Stimulated activated CD8-positive, alpha-beta memory T cell treated with anti-CD3 and anti-CD28 coated beads, Interleukin-4, amount 100 ng/mL, for 1 hour (primary cell): ENCODE data around the gene SGCD.

ENCODE experiments used
- DNase-seq, 2 donors: peaks; one replicate each; pipeline ENCODE4 v3.0.0-alpha.2; 2020; ENCODE audit warnings: low read depth in 2 of 2, low spot score in 1 of 2

SGCD gene

DNA sequence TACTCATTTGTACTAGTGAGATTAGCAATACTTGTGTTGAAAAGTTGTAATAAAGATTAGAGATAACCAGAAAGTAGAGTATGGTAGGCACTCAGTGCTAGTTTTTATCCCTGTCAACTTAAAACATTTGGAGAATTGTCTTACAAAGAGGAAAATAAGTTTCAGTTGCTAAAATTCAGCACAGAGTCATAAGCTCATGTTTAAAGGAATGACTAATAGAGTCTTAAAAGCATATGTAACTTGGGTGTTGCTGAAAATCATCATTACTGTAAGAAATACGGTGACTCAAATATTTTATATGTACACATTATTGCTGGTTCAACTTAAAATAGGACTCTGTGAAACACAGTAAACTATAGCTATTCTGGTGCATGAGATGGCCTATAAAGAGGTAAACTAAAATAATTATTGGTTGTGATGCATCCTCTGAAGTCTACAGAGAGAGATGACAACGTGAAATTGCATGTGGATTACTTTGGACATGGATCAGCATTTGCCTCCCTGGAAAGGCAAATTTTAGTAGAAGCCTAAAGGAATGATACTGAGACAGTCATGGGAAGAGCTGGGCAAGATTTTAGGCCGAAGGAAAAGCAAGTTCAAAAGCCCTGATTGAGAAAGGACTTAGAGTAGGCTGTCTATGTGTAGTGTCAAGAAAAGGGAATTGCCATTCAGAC, 34.6 kb downstream of the SGCD start:
- DNase-seq = no peak

DNA sequence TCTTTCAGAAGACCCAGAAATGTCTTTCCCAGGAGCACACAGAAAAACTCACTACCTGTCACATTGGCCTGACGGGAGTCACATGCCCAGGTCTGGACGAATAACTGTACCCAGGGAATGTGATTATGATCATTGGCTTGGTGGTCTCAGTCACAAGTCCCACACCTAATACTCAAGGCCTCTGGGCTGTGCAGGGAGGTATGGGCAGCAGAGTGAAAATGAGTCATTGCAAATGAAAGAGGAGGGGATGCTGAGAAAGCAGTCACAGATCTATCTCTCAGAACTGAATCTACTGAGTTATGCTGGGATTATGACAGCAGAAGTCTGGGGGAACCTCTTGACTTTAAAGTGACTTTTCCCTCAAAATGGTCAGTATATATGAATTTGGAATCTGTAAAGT, 36.9 kb downstream of the SGCD start:
- DNase-seq = no peak

DNA sequence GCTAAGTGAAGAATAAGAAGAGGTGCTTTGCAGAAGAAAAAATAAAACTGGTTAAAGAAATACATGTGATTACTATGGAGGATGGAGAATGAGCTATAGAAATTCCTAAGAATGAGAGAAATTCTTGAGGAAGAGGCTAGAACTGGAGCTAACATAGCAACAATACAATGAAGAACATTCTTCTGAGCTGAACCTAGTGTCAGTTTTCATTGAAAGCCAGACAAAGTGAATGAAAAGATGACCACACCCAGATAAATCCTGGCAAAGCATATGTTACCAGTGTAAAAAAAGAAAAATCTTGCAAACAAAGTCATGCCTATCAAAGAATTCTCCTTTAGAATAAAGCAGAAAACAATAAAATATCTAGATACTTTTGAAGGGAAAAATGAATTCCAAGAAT, 39.6 kb downstream of the SGCD start:
- no peak for DNase-seq

DNA sequence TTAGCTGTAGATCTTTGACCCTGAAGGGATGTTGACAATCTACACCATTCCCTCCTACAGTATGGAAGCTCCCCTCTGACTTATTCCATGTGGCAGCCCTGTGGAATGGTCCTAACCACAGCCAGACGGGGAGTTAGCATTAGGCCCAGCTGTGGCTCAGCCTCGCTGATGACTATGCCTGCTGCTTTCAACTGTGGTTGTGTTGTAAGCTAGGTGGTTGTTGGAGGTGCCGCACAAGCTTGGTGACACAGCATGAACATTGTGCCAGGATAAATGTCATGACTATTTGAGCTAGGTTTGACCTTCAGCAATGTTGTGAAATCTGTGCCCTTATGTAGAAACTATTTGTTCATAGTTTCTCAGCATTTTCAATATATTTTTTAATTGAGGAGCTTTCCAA, 40.6 kb downstream of the SGCD start:
- DNase-seq = no peak

DNA sequence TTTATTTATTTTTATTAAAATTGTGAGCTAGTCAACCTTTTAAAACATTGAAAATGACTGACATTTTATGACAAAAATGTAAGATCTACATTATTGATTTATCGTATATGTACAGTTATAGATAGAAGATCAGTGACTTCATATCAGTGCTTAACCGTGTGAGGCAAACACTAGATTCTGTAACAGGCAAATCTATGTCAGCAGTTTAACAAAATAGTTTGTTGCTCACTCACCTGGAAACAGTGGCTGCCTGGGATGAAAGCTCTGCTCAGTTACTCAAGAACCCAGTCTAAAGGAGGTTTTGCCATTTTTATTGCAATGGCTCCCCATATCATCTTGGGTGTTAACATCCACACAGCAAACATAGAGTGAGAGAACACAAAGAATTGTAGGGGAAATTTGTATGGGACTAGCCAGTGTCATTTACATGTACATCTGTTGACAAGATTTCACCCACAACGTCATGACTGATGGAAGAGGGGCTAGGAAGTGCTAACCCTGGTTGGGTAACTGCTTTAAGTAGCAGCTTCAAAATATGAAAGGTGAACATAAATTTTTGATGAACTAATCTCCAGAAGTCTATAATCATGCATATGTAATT, 49.0 kb downstream of the SGCD start:
- no peak for DNase-seq

DNA sequence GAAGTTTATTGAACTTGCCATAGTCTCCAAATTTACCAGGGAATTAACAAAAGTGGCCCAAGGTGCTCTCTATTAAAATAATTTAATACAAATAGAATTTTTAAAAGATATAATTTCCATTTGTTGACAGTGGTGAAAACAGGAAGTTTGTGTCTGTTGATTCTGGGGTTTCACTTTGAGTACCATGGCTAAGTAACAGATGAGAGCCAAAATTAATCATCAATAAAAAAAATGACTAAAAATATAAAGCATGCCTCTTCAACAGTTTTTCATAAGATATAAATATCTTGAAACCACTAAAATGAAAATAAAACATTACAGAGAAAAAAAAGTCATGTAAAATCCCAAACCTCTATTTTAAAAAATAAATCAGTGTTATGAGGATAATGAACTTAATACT, 49.8 kb downstream of the SGCD start:
- DNase-seq = no peak

DNA sequence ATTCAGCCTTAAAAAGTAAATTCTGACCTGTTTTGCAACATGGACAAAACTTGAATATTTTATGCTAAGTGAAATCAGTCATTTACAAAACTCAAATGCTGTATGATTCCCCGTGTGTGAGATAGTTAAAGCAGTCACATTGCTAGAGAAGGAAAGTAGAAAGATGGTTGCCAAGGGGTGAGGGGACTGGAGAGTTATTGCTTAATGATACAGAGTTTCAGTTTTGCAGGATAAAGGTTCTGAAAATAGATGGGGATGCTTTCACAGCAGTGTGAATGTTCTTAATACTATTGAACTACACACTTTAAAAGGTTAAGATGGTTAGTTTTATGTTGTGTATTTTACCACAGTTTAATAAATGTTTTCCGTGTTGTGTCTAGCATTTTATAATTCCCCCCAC, 51.2 kb downstream of the SGCD start:
- no peak for DNase-seq

DNA sequence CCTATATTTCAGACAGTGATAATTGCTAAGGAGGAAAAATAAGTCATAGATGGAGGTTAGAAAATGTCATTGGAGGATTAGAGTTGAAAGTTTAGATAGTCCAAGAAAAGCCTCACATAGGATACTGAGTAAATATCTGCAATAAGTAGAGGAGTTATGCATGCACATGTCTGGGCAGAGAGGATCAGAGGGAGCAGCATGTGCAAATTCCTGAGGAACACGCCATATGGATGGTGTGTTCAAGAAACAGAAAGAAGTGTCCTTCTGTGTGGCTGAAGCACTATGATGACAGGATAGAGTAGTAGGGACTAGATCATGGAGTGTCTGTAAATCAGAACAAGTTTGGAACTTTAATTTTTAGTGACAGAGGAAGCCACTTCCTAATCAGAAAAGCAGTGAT, 52.2 kb downstream of the SGCD start:
- no peak for DNase-seq

DNA sequence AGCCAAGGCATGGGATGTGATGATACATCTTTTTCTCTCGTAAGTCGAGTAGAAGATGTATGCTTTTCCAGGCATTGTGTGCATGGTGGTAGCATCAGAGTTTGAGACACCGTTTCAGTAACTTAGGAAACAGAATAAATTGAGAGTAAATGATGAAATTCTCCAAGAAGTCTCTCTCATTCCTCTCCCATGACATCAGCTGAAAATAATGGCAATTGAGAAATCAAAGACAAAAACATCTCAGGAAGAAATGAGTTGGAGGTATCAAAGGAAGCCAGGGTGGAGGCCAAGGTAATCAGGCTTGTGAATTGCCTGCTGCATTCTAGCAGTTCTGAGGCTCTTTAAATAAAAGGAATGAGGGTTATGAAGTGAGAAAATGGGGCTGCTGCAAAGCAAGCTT, 53.9 kb downstream of the SGCD start:
- DNase-seq = no peak

DNA sequence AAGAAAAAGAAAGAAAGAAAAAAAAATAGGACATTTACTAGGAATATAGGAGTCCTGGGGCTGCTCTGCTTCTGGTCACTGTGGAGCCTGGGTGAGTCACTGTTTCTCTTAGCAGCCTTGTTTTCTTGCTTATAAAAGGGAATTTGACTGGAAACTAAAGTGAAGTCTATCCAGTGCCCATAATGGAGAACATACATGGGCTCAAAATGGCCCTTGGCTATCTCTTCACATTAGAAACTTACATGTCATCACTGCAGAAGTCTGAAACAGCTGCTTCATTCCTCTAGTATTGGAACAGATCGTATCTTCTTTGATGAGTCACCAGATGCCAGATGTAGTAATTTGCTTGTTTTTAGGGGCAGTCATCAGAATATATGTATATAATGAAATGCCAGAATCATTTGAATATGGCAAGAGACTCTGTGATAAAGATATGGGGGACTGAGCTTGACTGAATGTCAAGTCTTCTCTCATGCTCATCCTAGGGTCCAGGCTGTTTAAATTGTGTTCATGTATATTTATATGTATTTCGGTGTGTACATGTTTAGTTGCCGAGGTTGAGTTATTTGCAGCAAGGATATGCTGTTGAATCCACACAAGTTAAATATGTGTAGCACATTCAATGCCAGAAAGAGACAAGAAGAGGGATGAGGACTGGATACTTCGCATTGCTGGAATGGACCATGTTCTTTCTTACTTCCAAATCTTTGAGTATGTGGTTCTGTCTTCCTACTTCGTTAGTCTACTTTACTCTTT, 56.7 kb downstream of the SGCD start:
- DNase-seq = no peak

DNA sequence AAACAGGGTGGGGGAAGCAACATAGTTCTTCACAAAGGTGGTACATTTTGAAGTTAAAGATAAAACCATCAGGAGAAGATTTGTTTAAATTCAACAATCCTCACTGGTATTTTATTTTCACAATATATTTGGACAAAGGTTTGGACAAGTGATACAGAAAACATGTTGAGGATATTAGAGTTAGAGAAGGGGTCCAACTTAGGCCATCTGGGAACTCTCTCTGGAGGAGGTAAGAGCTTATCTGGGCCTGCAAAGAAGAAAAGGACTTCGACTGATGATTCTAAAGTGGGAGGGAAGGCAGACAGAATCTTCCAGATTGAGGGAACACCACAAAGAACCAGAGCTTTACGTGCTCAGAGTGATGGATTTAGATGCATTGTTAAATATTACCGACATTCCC, 58.5 kb downstream of the SGCD start:
- DNase-seq = no peak

DNA sequence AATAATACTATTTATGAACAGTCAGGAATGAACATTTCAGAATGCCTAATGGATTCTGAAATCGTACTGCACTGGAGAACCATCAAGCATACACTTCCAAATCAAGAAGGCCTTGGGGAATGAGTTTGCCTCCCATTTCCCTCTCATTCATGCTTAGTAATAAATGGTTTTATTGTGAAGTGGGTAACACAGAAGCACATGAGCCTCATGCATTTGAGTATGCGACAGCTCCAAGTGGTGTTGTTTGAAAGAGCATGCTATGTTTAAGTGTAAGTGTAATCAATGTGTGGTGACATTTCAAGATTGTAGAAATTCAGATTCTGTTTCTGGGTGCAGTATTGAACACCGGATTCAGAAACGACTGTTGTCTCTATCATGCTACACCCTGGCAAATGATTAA, 60.0 kb downstream of the SGCD start:
- no peak for DNase-seq

DNA sequence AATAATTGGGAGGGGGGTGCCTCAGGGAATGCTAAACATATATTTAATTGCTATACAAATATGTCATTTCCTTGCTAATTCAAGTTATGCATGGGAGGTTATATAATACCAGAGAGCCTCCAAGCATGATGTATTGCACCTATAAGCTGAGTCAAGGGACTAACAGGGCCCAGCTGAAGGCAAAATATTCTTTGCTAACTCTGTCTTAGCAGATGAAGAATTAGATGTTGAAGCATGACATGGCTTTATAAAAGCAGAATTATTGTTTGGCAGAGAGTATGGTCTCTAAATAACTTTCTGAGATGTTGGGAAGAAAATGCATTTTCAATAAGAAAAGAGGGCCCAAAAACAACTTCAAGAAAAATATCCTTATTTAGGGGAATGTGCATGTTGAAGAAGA, 60.4 kb downstream of the SGCD start:
- DNase-seq = no peak

DNA sequence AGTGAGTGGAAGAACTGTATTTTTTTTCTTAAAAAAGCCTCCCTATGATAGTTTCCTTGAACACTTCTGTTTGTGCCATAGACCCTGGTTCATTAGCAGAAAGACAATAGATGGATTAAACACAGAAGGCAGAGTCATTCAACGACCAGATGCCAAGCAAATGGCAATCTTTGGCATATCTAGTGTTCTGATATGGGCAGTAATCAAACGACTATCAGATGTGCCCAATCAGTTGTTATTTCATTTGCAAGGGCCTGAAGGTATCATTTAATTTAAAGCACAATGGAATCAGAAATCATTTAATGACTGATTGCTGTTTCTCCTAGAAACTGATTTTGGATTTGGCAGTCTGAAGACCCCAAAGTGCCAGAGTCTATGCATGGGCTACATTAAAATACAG, 61.3 kb downstream of the SGCD start:
- DNase-seq = no peak

DNA sequence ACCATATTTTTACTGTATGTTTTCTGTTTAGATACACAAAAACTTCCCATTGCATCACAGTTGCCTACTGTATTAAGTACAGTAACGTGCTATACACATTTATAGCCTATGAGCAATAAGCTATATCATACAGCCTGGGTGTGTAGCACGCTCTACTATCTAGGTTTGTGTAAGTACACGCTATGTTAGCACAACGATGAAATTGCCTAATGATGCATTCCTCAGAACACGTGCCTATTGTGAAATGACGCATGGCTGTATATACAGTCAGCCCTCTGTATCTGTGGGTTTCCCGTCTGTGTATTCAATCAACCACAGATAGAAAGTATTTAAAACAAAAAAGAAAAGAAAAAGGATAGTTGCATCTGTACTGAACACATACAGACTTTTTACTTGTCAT, 64.2 kb downstream of the SGCD start:
- DNase-seq = no peak

DNA sequence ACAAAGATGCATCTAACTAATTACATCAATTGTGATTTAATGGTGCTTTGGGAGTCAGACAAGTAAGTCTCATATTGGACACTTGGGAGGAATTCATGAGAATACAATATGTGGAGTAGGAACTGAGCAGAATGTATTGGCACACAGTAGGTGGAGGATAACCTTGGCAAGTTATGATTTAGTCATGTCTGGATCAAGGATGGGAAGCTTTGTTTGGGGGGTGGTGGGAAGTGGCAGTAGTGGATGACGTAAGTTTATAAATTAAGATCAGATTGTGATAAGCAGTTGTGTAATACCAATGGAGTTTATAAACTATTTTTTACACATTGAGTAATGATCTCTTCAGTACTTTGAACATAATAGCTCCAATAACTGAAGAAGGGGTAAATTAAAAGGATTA, 67.0 kb downstream of the SGCD start:
- no peak for DNase-seq

DNA sequence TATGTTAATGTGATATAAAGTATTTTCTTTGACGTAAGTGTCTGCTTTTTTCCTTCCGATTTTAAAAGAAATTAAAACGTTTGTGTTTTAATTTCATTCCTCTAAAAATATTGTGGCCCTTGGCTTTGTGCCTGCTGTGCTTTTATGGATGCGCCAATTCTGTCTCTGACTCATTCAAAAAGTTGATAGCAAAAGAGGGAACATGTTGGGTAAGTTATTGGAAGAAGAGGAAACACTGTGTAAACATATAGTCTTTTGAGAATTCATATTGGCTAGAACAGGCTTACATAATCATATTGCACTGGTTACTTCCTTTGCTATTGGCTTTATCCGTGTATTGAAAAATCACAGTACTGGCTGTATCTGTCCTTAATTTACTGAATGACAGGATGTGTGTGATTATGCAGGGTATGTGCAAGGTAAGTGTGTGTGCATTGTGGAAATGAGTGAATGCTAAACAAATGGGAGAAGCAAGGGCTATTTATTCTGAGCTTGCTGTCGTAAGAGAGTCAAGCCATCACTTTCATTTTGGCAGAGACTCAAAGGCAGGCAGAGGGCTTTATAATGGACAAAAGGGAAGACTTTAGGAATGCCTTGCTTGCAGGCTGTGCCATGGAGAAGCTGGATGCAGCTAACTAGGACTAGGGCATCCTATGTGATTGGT, 67.8 kb downstream of the SGCD start:
- no peak for DNase-seq

DNA sequence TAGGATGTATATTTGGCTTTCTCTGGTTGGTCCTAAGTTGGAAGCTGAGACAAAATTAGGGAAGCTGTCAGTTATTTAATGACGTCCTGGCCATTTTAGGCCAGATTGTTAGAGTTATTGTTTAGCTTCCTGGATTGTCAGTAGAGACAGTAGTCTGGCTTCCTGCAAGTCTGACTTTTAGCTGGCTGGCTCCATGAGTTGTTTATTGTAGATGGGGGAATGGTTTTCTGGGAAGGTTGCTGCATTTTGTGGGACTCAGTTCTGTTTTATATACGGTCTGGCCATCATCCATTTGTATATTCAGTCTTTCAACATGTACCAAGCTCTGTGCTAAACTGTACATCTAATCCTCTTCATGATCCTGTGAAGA, 68.3 kb downstream of the SGCD start:
- DNase-seq = no peak

DNA sequence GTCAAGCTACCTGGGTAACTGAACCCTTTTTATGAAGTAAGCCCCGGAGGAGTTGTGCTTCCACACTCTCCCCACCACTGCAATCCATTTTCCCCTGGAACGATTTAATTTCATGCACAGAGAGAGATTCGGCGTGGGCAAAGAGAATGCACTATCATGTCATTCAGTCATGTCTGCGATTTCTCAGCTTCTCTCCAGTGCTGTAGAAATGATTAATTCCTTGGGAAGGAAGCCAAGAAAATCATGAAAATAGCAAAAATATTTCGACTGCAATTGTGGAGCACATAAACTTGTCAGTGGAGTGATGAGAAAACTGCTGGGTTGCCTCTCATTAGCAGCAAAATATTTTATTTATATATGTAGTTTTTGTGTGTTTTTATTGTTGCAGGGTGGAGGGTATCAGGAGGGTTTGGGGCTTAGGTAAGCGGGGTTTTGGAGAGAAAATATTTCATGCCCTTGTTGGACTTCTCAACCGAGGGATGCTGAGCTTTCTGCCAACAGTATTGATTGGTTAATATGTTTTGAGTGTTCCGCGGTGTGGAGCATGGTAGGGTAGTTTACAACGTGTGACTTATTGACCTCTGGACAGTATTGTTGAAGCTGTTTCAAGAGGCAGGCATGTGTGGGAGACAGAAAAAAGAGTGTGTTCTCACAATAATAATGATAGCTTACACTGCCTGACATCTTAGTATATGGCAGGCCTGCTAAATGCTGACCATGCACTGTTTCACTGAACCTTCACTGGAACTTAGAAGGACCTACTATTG, 69.3 kb downstream of the SGCD start:
- no peak for DNase-seq

DNA sequence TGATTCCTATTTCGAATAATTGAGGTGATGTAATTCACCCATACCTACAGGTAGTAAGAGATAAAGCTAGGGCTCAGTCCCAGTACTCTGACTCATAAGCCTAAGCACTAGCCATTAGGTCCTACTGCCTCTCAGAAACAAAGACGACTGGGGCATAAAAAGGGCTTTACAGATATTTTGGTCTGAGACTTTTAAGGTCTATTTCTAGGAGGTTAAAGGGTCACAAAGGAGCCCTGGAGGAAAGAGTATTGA, 69.8 kb downstream of the SGCD start:
- no peak for DNase-seq

DNA sequence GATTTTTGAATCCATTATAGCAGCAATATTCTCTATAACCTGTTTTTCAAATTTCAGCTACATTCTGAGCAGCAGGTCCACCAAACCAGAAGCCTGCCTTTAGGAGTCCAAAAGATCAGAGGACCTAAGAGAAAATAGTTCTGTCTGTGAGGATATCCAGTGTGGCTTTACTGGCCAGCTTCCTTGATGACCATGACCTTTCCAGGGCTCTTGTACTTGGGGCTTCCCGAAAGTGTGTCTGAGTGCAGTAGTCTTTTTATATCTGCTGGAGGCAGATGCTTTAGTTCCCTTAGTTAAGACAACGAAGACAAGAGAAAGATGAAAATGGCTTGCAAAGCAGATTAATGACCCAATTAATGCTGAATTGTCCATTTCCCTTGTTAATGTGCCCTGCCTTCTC, 72.4 kb downstream of the SGCD start:
- no peak for DNase-seq
